Sigmoid colon (tissue), 7 donors: ENCODE data around the gene LTK. TPM values are rescaled to one million over a fixed set of nuclear protein-coding genes. Genes with fewer than 3 reads are reported as not detected.

ENCODE experiments used
- DNase-seq: peaks from one replicate; pipeline ENCODE4 v3.0.0-alpha.2; 2019
- H3K27ac ChIP-seq, 4 donors: fragments of 200-600 bp; sonication (generic); one replicate each; pipeline ENCODE4 v1.5.1; 2016 to 2019; ENCODE audit warnings: mild to moderate bottlenecking in 1 of 4
- H3K27me3 ChIP-seq, 3 donors: fragments of 200-600 bp; sonication (generic); one replicate each; pipeline ENCODE4 v1.5.1; 2019; ENCODE audit warnings: mild to moderate bottlenecking in 1 of 3
- H3K36me3 ChIP-seq, 4 donors: fragments of 200-600 bp; sonication (generic); one replicate each; pipeline ENCODE4 v1.5.1; 2016 to 2019
- H3K4me1 ChIP-seq, 4 donors: fragments of 200-600 bp; sonication (generic); one replicate each; pipeline ENCODE4 v1.5.1; 2017 to 2019
- H3K4me3 ChIP-seq, 4 donors: fragments of 200-600 bp; sonication (generic); one replicate each; pipeline ENCODE4 v1.5.1; 2017 to 2019; ENCODE audit warnings: mild to moderate bottlenecking in 2 of 4, moderate library complexity in 1 of 4
- H3K9me3 ChIP-seq, 4 donors: fragments of 200-600 bp in 3 of 4; sonication (generic) in 3 of 4; one replicate each; pipeline versions ENCODE4 v1.5.1 to v1.6.1; 2013 to 2019
- EP300 ChIP-seq, 4 donors: sonication (generic); formaldehyde crosslinking; IDR thresholded peaks; one replicate each; pipeline ENCODE4 v1.6.1; 2017; ENCODE audit warnings: antibody characterized with exemption in 4 of 4
- POLR2A ChIP-seq, 2 donors: fragments of 450-650 bp; IDR thresholded peaks; one replicate each; pipeline ENCODE4 v1.6.1; 2016; ENCODE audit warnings: antibody characterized with exemption in 2 of 2, mild to moderate bottlenecking in 2 of 2, moderate library complexity in 2 of 2
- POLR2AphosphoS5 ChIP-seq, 4 donors: sonication (generic); formaldehyde crosslinking; IDR thresholded peaks; one replicate each; pipeline ENCODE4 v1.6.1; 2017; ENCODE audit warnings: antibody characterized with exemption in 4 of 4
- WGBS, 2 donors: extraction: QIAGEN DNeasy Blood & Tissue Kit; methylation state at CpG; one replicate each; pipeline ENCODE4 v1.1.7; 2013; 5-methylcytosine and 5-hydroxymethylcytosine counted together
- intact Hi-C: fragments of 100-400 bp; cut with DNase I; formaldehyde crosslinking; loops from one replicate; pipeline ENCODE4 v1.15.1; 2023
- polyA plus RNA-seq, 3 donors: library from polyadenylated mRNA; stranded (reverse); fragments of 200-250 nt; gene quantifications; one replicate each; pipeline ENCODE4 v1.2.3, GENCODE V29; 2013
- total RNA-seq, 4 donors: library from RNA; depleted of rRNA; stranded (reverse); fragments of >200 nt; gene quantifications; one replicate each; pipeline ENCODE4 v1.1.0, GENCODE V29; 2016
- TF ChIP-seq, protein P1 (sequence below), 4 experiments: fragments of 450-650 bp in 3 of 4; fragments of 200-600 bp in 1 of 4; IDR thresholded peaks; one replicate each; pipeline ENCODE4 v1.5.1; 2016 to 2019; ENCODE audit warnings: antibody characterized with exemption in 4 of 4, mild to moderate bottlenecking in 3 of 4, moderate library complexity in 2 of 4
- donor health status: healthy with polysubstance abuse.
- donor health status: Bipolar disorder and iron deficiency.
- donor health status: healthy.

The LTK gene
- total and polyA plus RNA-seq, 7 donors: 1.6 to 4.8 (median 3.3) TPM; not detected in 1

DNA sequence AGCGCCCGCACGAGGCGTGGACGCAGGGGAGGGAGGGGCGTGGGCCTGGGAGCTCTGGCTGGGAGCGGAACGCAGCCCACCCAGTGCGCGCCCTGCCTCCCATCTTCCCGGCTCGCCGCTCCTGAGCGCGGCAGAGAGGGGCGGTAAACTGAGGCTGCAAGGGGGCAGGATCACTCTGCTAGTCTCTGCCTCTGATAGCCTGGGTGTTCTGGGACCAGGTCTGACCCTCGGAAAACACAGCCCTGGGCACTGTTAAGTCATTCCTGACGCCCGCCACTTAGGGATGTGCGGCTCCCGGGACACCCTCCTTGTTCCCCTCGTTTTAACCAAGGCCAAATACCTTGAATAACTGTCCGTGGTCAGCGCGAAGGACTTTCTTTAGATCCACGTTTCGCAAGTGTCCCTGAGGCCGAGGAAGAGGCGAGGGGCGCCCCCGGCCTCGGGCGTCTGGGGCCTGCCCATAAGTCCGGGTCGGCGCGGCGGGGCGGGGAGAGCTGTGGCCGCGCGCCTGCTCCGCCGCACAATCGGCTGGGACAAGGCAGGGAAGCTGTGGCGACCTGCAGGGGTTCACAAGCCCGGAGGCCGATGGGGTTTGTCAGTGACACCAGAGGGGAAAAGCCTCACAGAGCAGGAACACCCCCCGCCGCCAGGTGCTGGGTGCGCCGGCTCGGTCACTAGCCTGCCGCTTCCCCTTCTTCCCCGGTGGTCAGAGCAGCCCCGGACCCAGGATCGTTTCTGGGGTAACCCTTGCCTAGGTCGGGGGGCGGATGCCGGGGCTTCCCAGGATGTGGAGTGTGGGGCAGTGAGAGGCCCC, 18.5 kb downstream of the LTK start:
- Histone ChIP-seq H3K9me3 (no peaks in the 10 kb centered on the region), H3K27me3 (peaks cover 18 to 92% (median 41%) of the 10 kb centered on the region in 3 donors), H3K4me3 (peak overlapping the region in 3 of 4 donors; percentile 52 to 69 (median 66)), H3K4me1 (peaks cover 4 to 34% (median 30%) of the 10 kb centered on the region in 4 donors), H3K27ac (no peak overlapping the region), H3K36me3 (no peaks in the 10 kb centered on the region)
- no peak for DNase-seq
- intact Hi-C loops: no loop called here
- 2 to 3% methylated on average over 60 of the region's 60 CpGs for WGBS, 2 donors
- TF ChIP-seq, protein P1, sequence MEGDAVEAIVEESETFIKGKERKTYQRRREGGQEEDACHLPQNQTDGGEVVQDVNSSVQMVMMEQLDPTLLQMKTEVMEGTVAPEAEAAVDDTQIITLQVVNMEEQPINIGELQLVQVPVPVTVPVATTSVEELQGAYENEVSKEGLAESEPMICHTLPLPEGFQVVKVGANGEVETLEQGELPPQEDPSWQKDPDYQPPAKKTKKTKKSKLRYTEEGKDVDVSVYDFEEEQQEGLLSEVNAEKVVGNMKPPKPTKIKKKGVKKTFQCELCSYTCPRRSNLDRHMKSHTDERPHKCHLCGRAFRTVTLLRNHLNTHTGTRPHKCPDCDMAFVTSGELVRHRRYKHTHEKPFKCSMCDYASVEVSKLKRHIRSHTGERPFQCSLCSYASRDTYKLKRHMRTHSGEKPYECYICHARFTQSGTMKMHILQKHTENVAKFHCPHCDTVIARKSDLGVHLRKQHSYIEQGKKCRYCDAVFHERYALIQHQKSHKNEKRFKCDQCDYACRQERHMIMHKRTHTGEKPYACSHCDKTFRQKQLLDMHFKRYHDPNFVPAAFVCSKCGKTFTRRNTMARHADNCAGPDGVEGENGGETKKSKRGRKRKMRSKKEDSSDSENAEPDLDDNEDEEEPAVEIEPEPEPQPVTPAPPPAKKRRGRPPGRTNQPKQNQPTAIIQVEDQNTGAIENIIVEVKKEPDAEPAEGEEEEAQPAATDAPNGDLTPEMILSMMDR (IDR thresholded peaks at IDR 0.05): no peak
- TF ChIP-seq EP300 (IDR thresholded peaks at IDR 0.05) (no peak), POLR2AphosphoS5 (IDR thresholded peaks at IDR 0.05) (no peak), POLR2A (IDR thresholded peaks at IDR 0.05) (no peak)

DNA sequence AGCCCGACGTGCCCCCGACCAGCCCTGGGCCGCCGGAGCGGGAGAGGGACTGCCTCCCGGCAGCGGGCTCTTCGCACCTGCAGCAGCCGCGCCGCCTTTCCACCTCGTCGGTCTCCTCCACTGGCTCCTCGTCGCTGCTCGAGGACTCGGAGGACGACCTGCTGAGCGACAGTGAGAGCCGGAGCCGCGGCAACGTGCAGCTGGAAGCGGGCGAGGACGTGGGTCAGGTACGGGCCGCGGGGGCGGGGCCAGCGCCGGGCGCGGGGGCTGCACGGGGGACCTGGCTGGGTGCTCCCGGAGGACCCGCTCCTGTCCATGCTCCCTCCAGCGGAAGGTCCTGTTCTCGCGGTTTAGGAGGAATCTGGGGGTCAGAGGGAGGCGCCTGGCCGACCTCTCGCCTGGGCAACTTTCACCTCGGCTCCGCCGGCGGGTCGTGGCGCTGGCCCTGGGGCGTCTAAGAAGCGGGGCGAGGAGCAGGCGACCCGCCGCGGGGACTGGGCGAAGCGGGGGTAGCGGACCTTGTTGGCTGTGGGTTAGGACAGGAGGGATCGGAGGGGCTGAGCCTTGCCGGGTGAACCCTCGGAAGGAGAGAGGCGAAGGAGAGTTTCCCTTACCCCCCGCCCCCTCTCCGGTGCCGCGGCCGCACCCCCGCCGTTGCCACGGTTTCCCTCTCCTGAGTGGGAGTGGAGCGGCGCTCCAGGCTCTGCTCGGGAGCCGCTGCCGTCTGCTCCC, 19.3 kb downstream of the LTK start:
- Histone ChIP-seq H3K36me3 (no peaks in the 10 kb centered on the region), H3K4me3 (peak overlapping the region; percentile 14 to 69 (median 59)), H3K27ac (peak overlapping the region in 1 of 4 donors; percentile 25), H3K9me3 (no peaks in the 10 kb centered on the region), H3K4me1 (peaks cover 4 to 34% (median 30%) of the 10 kb centered on the region in 4 donors), H3K27me3 (peaks cover 19 to 92% (median 36%) of the 10 kb centered on the region in 3 donors)
- TF ChIP-seq POLR2AphosphoS5 (IDR thresholded peaks at IDR 0.05) (no peak), POLR2A (IDR thresholded peaks at IDR 0.05) (no peak), EP300 (IDR thresholded peaks at IDR 0.05) (no peak)
- TF ChIP-seq, protein P1 (IDR thresholded peaks at IDR 0.05): no peak
- intact Hi-C loops: no loop called here
- 1% methylated on average over 77 of the region's 77 CpGs for WGBS, 2 donors
- no peak for DNase-seq

DNA sequence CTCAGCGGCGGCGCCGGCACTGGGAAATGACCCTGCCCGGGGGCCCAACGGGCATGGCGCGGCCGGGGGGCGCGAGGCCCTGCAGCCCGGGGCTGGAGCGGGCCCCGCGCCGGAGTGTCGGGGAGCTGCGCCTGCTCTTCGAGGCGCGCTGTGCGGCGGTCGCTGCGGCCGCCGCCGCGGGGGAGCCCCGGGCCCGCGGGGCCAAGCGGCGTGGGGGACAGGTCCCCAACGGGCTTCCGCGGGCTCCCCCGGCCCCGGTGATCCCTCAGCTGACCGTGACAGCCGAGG, 19.8 kb downstream of the LTK start:
- TF ChIP-seq EP300 (IDR thresholded peaks at IDR 0.05) (no peak), POLR2A (IDR thresholded peaks at IDR 0.05) (no peak), POLR2AphosphoS5 (IDR thresholded peaks at IDR 0.05) (no peak)
- TF ChIP-seq, protein P1 (IDR thresholded peaks at IDR 0.05): no peak
- peaks cover 4 to 34% (median 30%) of the 10 kb centered on the region in 4 donors for H3K4me1 ChIP-seq
- H3K9me3 ChIP-seq: no peaks in the 10 kb centered on the region
- H3K27me3 ChIP-seq: peaks cover 19 to 92% (median 36%) of the 10 kb centered on the region in 3 donors
- DNase-seq: no peak
- H3K36me3 ChIP-seq: no peaks in the 10 kb centered on the region
- H3K27ac ChIP-seq: peak overlapping the region in 1 of 4 donors; percentile 25
- WGBS, 2 donors: 1% methylated on average over 41 of the region's 41 CpGs
- peak overlapping the region; percentile 14 to 69 (median 59) for H3K4me3 ChIP-seq
- intact Hi-C loops: no loop called here

DNA sequence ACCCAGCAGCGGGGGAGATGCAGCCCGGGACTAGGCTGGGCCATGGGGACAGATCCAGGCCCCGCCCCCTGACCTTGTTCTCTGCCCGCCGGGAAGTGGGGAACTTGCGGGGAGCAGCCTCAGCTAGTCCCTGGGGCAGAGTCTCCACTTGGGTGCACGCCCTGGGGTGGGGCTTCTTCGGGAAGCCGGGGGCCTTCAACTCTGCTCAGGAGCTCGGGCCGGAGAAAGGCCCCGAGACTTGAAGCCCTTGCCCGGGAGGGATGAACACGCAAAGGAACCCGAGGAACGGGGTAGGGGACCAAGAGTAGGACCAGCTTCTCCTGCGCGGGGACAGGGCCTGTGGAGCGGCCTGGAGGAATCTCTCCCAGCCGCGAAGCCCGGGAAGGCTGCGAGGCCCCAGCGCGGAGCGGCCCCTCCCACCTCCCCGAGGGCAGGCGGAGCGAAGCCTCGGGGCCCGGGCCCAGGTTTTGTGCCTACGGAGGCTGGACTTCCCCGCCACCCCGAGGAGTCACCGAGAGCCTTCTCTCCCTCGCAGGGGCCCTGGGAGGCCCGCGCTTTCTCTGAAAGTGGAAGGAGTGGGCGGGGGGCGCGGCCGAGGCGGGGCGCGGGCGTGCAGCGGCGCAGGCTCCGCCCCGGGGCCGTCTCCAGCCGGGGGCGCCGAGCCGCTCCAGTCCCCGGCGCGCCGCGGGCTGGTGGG, 20.3 kb downstream of the LTK start, which contains the start of gene ITPKA:
Gene ITPKA, plus strand, starts transcription at position 670 of the 697 bp plus-strand sequence. CDS start 54 bp downstream, outside the sequence.
- Histone ChIP-seq H3K4me1 (peaks cover 4 to 34% (median 30%) of the 10 kb centered on the region in 4 donors), H3K27me3 (peaks cover 19 to 92% (median 38%) of the 10 kb centered on the region in 3 donors), H3K36me3 (no peaks in the 10 kb centered on the region), H3K4me3 (peak within 1 kb of the TSS; percentile 33 to 69 (median 59)), H3K27ac (peak within 1 kb of the TSS; percentile 61 to 70 (median 64)), H3K9me3 (no peaks in the 10 kb centered on the region)
- peak; percentile 86 for DNase-seq
- TF ChIP-seq POLR2A (IDR thresholded peaks at IDR 0.05) (peak in 1 of 2 donors; percentile 19), POLR2AphosphoS5 (IDR thresholded peaks at IDR 0.05) (peak in 1 of 4 donors; percentile 49), EP300 (IDR thresholded peaks at IDR 0.05) (no peak)
- TF ChIP-seq, protein P1 (IDR thresholded peaks at IDR 0.05): no peak
- intact Hi-C loops: no loop called here
- 0 to 1% methylated on average over 60 of the region's 60 CpGs for WGBS, 2 donors
